ENCODE measurements around the gene FDXACB1. TPM values are rescaled to one million over a fixed set of nuclear protein-coding genes. Genes with fewer than 3 reads are reported as not detected.

Gene FDXACB1
- total and polyA plus RNA-seq, 9 of the 15 experiments (the other 6 are each of a cell fraction or from before 2014, with no cell fraction given): 3.2 to 7.5 (median 5.3) TPM

GRCh38 chr11:111878849-111879636 is at the start of gene FDXACB1, which contains the start of gene CFAP68 (continued):
- TF ChIP-seq ZBTB33 (CRISPR knock-in tag; IDR thresholded peaks at IDR 0.05) (0 out of 2 replicates have a peak, but pooled peaks have one; percentile 20), ARNT (IDR thresholded peaks at IDR 0.05) (peak in 1 of 2 experiments; percentile 81; a peak in 2 of 4 replicates), TAF9B (IDR thresholded peaks at IDR 0.05; ENCODE audit: partially characterized antibody) (peak; percentile 51), SRF (CRISPR knock-in tag; IDR thresholded peaks at IDR 0.05) (peak in 1 of 2 experiments; percentile 77; a peak in 2 of 4 replicates), HMGN3 (IDR thresholded peaks at IDR 0.05; ENCODE audit: borderline replicate concordance, extremely low read depth, insufficient read length, low read depth, low read length) (peak; percentile 84), ZEB2 (IDR thresholded peaks at IDR 0.05) (peak; percentile 98), JUND (IDR thresholded peaks at IDR 0.05; ENCODE audit: borderline replicate concordance, low read depth, low read length) (peak; percentile 61), JUND (tag; IDR thresholded peaks at IDR 0.05; ENCODE audit: borderline replicate concordance, low read depth, low read length) (peak; percentile 76; the same call in 2 of the 3 replicates), CGGBP1 (CRISPR knock-in tag; IDR thresholded peaks at IDR 0.05) (peak; percentile 31; the same call in 1 of the 2 replicates), NFYB (IDR thresholded peaks at IDR 0.05; ENCODE audit: extremely low read depth, insufficient read length) (no peak), REST (IDR thresholded peaks at IDR 0.05; ENCODE audit: borderline replicate concordance) (peak; percentile 88), REST (CRISPR knock-in tag; IDR thresholded peaks at IDR 0.05; ENCODE audit: low read depth) (0 out of 2 replicates have a peak, but pooled peaks have one; percentile 52), LCOR (CRISPR knock-in tag; IDR thresholded peaks at IDR 0.05) (peak; percentile 79; the same call in 1 of the 2 replicates), SP1 (CRISPR knock-in tag; IDR thresholded peaks at IDR 0.05) (peak; percentile 98), RBFOX2 (IDR thresholded peaks at IDR 0.05; ENCODE audit: low read depth, low read length) (peak; percentile 83), ZNF444 (CRISPR knock-in tag; IDR thresholded peaks at IDR 0.05) (peak; percentile 47; the same call in 1 of the 2 replicates), SNRNP70 (optimal IDR thresholded peaks at IDR 0.05; ENCODE audit: low read depth, low read length) (no peak), POLR2AphosphoS2 (IDR thresholded peaks at IDR 0.05; ENCODE audit: low read length) (peak; percentile 66; the same call in 1 of the 2 replicates)

Measured in K562 (cell line).